ENCODE data around the gene ARL6IP1.

The ARL6IP1 gene

DNA sequence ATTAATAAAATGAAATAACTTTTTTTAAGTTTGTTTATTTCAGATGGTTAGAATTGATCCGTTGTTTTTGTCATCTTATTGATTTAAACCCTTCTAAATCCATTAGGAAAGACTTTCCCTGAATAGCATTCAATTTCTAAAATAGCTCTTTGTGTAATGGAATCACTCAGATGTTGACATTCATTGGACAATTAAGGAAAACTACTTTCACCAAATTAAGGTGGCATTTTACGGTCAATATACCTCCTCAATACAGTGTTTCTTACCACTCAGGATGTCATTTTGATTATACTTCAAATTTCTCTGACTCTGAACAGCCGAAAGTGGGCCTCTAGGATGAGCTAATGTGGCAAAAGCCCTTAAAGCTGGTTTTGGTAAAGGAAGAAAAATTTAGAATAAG lies 1.8 kb downstream of the ARL6IP1 start:
- POLR2A ChIA-PET = interaction anchor here (8.2 kb wide), 1 partner anchor 11 kb away, joined by 329 read pairs; the partner anchor contains the start of gene RPS15A
- CTCF ChIA-PET = interaction anchor here (0.9 to 1.4 kb wide), 2 partner anchors 15 to 170 kb away, joined by 3 read pairs; no protein-coding TSS in a partner anchor
- H3K9me3 ChIP-seq (ENCODE audit: control insufficient read depth, insufficient read depth, low read depth, low read length) = no peaks in the 10 kb centered on the region
- no peak overlapping the region for H3K27ac ChIP-seq (ENCODE audit: extremely low read depth, low read depth, low read length)
- peak overlapping the region; percentile 98 for H3K4me3 ChIP-seq (ENCODE audit: low read depth, low read length)
- H3K36me3 ChIP-seq (ENCODE audit: control insufficient read depth in 2 of 2, insufficient read depth in 1 of 2, low read length in 2 of 2) = peaks cover 33 to 46% of the 10 kb centered on the region in 2 experiments
- peaks cover 7% of the 10 kb centered on the region; the same call in 1 of the 2 replicates for H3K4me1 ChIP-seq (ENCODE audit: control insufficient read depth, insufficient read depth, low read length)
- TF ChIP-seq PRDM1 (tag by site-specific recombination; IDR thresholded peaks at IDR 0.05) = peak; percentile 90
- no peak for TF ChIP-seq ZSCAN5A (tag by site-specific recombination; IDR thresholded peaks at IDR 0.05)
- TF ChIP-seq SETDB1 (IDR thresholded peaks at IDR 0.05; ENCODE audit: insufficient read length, low read length) = no peak
- TF ChIP-seq OSR2 (tag by site-specific recombination; IDR thresholded peaks at IDR 0.05) = peak; percentile 72; the same call in 1 of the 2 replicates
- TF ChIP-seq, protein P1, sequence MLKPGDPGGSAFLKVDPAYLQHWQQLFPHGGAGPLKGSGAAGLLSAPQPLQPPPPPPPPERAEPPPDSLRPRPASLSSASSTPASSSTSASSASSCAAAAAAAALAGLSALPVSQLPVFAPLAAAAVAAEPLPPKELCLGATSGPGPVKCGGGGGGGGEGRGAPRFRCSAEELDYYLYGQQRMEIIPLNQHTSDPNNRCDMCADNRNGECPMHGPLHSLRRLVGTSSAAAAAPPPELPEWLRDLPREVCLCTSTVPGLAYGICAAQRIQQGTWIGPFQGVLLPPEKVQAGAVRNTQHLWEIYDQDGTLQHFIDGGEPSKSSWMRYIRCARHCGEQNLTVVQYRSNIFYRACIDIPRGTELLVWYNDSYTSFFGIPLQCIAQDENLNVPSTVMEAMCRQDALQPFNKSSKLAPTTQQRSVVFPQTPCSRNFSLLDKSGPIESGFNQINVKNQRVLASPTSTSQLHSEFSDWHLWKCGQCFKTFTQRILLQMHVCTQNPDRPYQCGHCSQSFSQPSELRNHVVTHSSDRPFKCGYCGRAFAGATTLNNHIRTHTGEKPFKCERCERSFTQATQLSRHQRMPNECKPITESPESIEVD (tag by site-specific recombination; IDR thresholded peaks at IDR 0.05) = peak; percentile 95
- TF ChIP-seq ZNF16 (tag by site-specific recombination; IDR thresholded peaks at IDR 0.05; ENCODE audit: low read depth) = no peak

GRCh38 chr16:18797746-18798145 lies 3.6 kb downstream of the ARL6IP1 start:
- peaks cover 42 to 63% of the 10 kb centered on the region in 2 experiments for H3K36me3 ChIP-seq (ENCODE audit: control insufficient read depth in 2 of 2, insufficient read depth in 1 of 2, low read length in 2 of 2)
- POLR2A ChIA-PET = interaction anchor here (8.2 kb wide), 1 partner anchor 10 kb away, joined by 329 read pairs; the partner anchor contains the start of gene RPS15A
- CTCF ChIA-PET = no interaction called here
- no peaks in the 10 kb centered on the region for H3K9me3 ChIP-seq (ENCODE audit: control insufficient read depth, insufficient read depth, low read depth, low read length)
- H3K27ac ChIP-seq (ENCODE audit: extremely low read depth, low read depth, low read length) = no peak overlapping the region
- peaks cover 7% of the 10 kb centered on the region; the same call in 1 of the 2 replicates for H3K4me1 ChIP-seq (ENCODE audit: control insufficient read depth, insufficient read depth, low read length)
- TF ChIP-seq, protein P2, sequence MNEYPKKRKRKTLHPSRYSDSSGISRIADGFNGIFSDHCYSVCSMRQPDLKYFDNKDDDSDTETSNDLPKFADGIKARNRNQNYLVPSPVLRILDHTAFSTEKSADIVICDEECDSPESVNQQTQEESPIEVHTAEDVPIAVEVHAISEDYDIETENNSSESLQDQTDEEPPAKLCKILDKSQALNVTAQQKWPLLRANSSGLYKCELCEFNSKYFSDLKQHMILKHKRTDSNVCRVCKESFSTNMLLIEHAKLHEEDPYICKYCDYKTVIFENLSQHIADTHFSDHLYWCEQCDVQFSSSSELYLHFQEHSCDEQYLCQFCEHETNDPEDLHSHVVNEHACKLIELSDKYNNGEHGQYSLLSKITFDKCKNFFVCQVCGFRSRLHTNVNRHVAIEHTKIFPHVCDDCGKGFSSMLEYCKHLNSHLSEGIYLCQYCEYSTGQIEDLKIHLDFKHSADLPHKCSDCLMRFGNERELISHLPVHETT (tag by site-specific recombination; IDR thresholded peaks at IDR 0.05) = no peak
- TF ChIP-seq ZNF514 (tag by site-specific recombination; IDR thresholded peaks at IDR 0.05) (no peak), GLIS1 (tag by site-specific recombination; IDR thresholded peaks at IDR 0.05) (no peak), ZNF423 (tag by site-specific recombination; IDR thresholded peaks at IDR 0.05) (no peak), ZNF391 (tag by site-specific recombination; IDR thresholded peaks at IDR 0.05; ENCODE audit: borderline replicate concordance, low read depth) (no peak), ZNF792 (tag by site-specific recombination; IDR thresholded peaks at IDR 0.05) (no peak), ZNF560 (tag by site-specific recombination; IDR thresholded peaks at IDR 0.05; ENCODE audit: borderline replicate concordance) (no peak), ZBTB17 (tag by site-specific recombination; IDR thresholded peaks at IDR 0.05) (no peak), SALL2 (tag by site-specific recombination; IDR thresholded peaks at IDR 0.05; ENCODE audit: borderline replicate concordance) (no peak), ZNF654 (tag by site-specific recombination; IDR thresholded peaks at IDR 0.05; ENCODE audit: low read depth) (no peak)
- TF ChIP-seq, protein P3, sequence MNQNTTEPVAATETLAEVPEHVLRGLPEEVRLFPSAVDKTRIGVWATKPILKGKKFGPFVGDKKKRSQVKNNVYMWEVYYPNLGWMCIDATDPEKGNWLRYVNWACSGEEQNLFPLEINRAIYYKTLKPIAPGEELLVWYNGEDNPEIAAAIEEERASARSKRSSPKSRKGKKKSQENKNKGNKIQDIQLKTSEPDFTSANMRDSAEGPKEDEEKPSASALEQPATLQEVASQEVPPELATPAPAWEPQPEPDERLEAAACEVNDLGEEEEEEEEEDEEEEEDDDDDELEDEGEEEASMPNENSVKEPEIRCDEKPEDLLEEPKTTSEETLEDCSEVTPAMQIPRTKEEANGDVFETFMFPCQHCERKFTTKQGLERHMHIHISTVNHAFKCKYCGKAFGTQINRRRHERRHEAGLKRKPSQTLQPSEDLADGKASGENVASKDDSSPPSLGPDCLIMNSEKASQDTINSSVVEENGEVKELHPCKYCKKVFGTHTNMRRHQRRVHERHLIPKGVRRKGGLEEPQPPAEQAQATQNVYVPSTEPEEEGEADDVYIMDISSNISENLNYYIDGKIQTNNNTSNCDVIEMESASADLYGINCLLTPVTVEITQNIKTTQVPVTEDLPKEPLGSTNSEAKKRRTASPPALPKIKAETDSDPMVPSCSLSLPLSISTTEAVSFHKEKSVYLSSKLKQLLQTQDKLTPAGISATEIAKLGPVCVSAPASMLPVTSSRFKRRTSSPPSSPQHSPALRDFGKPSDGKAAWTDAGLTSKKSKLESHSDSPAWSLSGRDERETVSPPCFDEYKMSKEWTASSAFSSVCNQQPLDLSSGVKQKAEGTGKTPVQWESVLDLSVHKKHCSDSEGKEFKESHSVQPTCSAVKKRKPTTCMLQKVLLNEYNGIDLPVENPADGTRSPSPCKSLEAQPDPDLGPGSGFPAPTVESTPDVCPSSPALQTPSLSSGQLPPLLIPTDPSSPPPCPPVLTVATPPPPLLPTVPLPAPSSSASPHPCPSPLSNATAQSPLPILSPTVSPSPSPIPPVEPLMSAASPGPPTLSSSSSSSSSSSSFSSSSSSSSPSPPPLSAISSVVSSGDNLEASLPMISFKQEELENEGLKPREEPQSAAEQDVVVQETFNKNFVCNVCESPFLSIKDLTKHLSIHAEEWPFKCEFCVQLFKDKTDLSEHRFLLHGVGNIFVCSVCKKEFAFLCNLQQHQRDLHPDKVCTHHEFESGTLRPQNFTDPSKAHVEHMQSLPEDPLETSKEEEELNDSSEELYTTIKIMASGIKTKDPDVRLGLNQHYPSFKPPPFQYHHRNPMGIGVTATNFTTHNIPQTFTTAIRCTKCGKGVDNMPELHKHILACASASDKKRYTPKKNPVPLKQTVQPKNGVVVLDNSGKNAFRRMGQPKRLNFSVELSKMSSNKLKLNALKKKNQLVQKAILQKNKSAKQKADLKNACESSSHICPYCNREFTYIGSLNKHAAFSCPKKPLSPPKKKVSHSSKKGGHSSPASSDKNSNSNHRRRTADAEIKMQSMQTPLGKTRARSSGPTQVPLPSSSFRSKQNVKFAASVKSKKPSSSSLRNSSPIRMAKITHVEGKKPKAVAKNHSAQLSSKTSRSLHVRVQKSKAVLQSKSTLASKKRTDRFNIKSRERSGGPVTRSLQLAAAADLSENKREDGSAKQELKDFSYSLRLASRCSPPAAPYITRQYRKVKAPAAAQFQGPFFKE (tag by site-specific recombination; IDR thresholded peaks at IDR 0.05; ENCODE audit: borderline replicate concordance) = no peak
- TF ChIP-seq, protein P4, sequence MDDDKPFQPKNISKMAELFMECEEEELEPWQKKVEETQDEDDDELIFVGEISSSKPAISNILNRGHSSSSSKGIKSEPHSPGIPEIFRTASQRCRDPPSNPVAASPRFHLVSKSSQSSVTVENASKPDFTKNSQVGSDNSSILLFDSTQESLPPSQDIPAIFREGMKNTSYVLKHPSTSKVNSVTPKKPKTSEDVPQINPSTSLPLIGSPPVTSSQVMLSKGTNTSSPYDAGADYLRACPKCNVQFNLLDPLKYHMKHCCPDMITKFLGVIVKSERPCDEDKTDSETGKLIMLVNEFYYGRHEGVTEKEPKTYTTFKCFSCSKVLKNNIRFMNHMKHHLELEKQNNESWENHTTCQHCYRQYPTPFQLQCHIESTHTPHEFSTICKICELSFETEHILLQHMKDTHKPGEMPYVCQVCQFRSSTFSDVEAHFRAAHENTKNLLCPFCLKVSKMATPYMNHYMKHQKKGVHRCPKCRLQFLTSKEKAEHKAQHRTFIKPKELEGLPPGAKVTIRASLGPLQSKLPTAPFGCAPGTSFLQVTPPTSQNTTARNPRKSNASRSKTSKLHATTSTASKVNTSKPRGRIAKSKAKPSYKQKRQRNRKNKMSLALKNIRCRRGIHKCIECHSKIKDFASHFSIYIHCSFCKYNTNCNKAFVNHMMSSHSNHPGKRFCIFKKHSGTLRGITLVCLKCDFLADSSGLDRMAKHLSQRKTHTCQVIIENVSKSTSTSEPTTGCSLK (tag by site-specific recombination; IDR thresholded peaks at IDR 0.05) = no peak
- no peak overlapping the region for H3K4me3 ChIP-seq (ENCODE audit: low read depth, low read length)
